Neural progenitor cell (in vitro differentiated cells): ENCODE measurements around the gene PRX. TPM values are rescaled to one million over a fixed set of nuclear protein-coding genes. Genes with fewer than 3 reads are reported as not detected.
A peak's percentile ranks its signal among the peaks of the same experiment; 100 is the strongest.

Experiments
- DNase-seq: peaks from one replicate; pipeline ENCODE4 v3.0.0-alpha.2; 2016; ENCODE audit warnings: low spot score
- H2AFZ ChIP-seq: fragments of 200-600 bp; sonication (generic); replicated peaks from 2 replicates; pipeline ENCODE4 v1.6.1; 2016; ENCODE audit warnings: antibody characterized with exemption
- H3F3A ChIP-seq: fragments of 200-600 bp; sonication (generic); 2 replicates; pipeline ENCODE4 v1.6.1; 2016; ENCODE audit warnings: antibody characterized with exemption, low read depth
- H3K27ac ChIP-seq: fragments of 200-600 bp; sonication (generic); 2 replicates; pipeline ENCODE4 v1.5.1; 2016; ENCODE audit warnings: mild to moderate bottlenecking
- H3K27me3 ChIP-seq: fragments of 200-600 bp; sonication (generic); 2 replicates; pipeline ENCODE4 v1.6.1; 2016; ENCODE audit warnings: mild to moderate bottlenecking, moderate library complexity
- H3K36me3 ChIP-seq: fragments of 200-600 bp; sonication (generic); 2 replicates; pipeline ENCODE4 v1.5.1; 2016
- H3K4me1 ChIP-seq: fragments of 200-600 bp; sonication (generic); 2 replicates; pipeline ENCODE4 v1.6.1; 2016; ENCODE audit warnings: mixed run types
- H3K4me2 ChIP-seq: fragments of 200-600 bp; sonication (generic); 2 replicates; pipeline ENCODE4 v1.6.1; 2016
- H3K4me3 ChIP-seq: fragments of 200-600 bp; sonication (generic); 2 replicates; pipeline ENCODE4 v1.5.1; 2016
- H3K79me2 ChIP-seq: fragments of 200-600 bp; sonication (generic); 2 replicates; pipeline ENCODE4 v1.6.1; 2016; ENCODE audit warnings: low read depth
- H3K9ac ChIP-seq: fragments of 200-600 bp; sonication (generic); 2 replicates; pipeline ENCODE4 v1.6.1; 2016
- H3K9me3 ChIP-seq: fragments of 200-600 bp; sonication (generic); 2 replicates; pipeline ENCODE4 v1.5.1; 2016; ENCODE audit warnings: low read depth
- H4K20me1 ChIP-seq: fragments of 200-600 bp; sonication (generic); 2 replicates; pipeline ENCODE4 v1.6.1; 2016; ENCODE audit warnings: low read depth
- H3K27ac Mint-ChIP-seq: 3 replicates; pipeline ENCODE4 v1.8.0; 2021; ENCODE audit warnings: mixed read lengths
- H3K27me3 Mint-ChIP-seq: 2 replicates; pipeline ENCODE4 v1.8.0; 2022; ENCODE audit warnings: low read depth, mild to moderate bottlenecking, inconsistent platforms, moderate library complexity, mixed read lengths; ENCODE audit not compliant: insufficient read depth
- H3K36me3 Mint-ChIP-seq: 3 replicates; pipeline ENCODE4 v1.8.0; 2021; ENCODE audit warnings: mixed read lengths
- H3K4me1 Mint-ChIP-seq: 3 replicates; pipeline ENCODE4 v1.8.0; 2021; ENCODE audit warnings: mixed read lengths
- H3K4me3 Mint-ChIP-seq: 3 replicates; pipeline ENCODE4 v1.8.0; 2021; ENCODE audit warnings: mild to moderate bottlenecking, moderate library complexity, mixed read lengths
- H3K9me3 Mint-ChIP-seq: 3 replicates; pipeline ENCODE4 v1.8.0; 2020; ENCODE audit warnings: mixed read lengths
- EZH2 ChIP-seq: fragments of 200-600 bp; sonication (generic); IDR thresholded peaks from 2 replicates; pipeline ENCODE4 v1.6.1; 2017; ENCODE audit warnings: antibody characterized with exemption, mild to moderate bottlenecking, moderate library complexity
- EZH2phosphoT487 ChIP-seq: fragments of 200-600 bp; sonication (generic); IDR thresholded peaks from 2 replicates; pipeline ENCODE4 v1.6.1; 2017; ENCODE audit warnings: antibody characterized with exemption
- total RNA-seq: library from RNA; depleted of rRNA; stranded (reverse); fragments of >200 nt; gene quantifications from 2 replicates; pipeline ENCODE4 v1.2.3, GENCODE V29; 2015; ENCODE audit warnings: low replicate concordance
- TF ChIP-seq, protein P1 (sequence below): fragments of 200-600 bp; sonication (generic); IDR thresholded peaks from 2 replicates; pipeline ENCODE4 v1.5.1; 2017; ENCODE audit warnings: antibody characterized with exemption, mild to moderate bottlenecking

The PRX gene
- total RNA-seq, 1 donor from 2014 or later, result 1.4 TPM

DNA sequence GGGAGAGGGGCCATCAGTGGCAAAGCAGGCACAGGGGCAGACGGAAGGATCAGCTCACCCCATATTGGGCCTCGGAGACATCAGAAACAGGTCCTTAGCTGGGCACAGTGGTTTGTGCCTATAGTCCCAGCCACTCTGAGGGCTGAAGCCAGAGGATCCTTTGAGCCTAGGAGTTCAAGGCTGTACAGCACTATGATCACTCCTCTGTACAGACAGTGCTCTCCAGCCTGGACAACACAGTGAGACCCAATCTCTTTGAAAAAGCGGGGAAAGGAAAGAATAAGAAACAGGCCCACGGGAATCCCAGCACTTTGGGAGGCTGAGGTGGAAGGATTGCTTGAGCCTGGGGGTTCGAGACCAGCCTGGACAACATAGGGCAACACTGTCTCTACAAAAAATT, 6.6 kb upstream of the PRX start:
- H3K27ac Mint-ChIP-seq, result peak overlapping the region; percentile 16
- no peaks in the 10 kb centered on the region for H3K36me3 Mint-ChIP-seq
- peaks cover 7% of the 10 kb centered on the region for H3K27me3 Mint-ChIP-seq
- H3K4me1 Mint-ChIP-seq, result peaks cover 34% of the 10 kb centered on the region
- H3K79me2 ChIP-seq, result peaks cover 7% of the 10 kb centered on the region
- H3K36me3 ChIP-seq, result no peaks in the 10 kb centered on the region
- no peak for DNase-seq
- H3K4me3 Mint-ChIP-seq, result peak overlapping the region; percentile 6
- no peaks in the 10 kb centered on the region for H3K9me3 Mint-ChIP-seq
- TF ChIP-seq, protein P1, sequence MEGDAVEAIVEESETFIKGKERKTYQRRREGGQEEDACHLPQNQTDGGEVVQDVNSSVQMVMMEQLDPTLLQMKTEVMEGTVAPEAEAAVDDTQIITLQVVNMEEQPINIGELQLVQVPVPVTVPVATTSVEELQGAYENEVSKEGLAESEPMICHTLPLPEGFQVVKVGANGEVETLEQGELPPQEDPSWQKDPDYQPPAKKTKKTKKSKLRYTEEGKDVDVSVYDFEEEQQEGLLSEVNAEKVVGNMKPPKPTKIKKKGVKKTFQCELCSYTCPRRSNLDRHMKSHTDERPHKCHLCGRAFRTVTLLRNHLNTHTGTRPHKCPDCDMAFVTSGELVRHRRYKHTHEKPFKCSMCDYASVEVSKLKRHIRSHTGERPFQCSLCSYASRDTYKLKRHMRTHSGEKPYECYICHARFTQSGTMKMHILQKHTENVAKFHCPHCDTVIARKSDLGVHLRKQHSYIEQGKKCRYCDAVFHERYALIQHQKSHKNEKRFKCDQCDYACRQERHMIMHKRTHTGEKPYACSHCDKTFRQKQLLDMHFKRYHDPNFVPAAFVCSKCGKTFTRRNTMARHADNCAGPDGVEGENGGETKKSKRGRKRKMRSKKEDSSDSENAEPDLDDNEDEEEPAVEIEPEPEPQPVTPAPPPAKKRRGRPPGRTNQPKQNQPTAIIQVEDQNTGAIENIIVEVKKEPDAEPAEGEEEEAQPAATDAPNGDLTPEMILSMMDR, result no peak
- no peak for TF ChIP-seq EZH2phosphoT487
- H3K4me2 ChIP-seq, result no peak overlapping the region
- no peaks in the 10 kb centered on the region for H4K20me1 ChIP-seq
- H3K4me3 ChIP-seq, result no peak overlapping the region
- H3K27ac ChIP-seq, result no peak overlapping the region
- H3K4me1 ChIP-seq, result peaks cover 20% of the 10 kb centered on the region
- H3K27me3 ChIP-seq, result no peaks in the 10 kb centered on the region
- peaks cover 32% of the 10 kb centered on the region for H3F3A ChIP-seq
- no peak overlapping the region for H2AFZ ChIP-seq
- no peak overlapping the region for H3K9ac ChIP-seq
- H3K9me3 ChIP-seq, result no peaks in the 10 kb centered on the region

GRCh38 chr19:40419066-40419612, 6.0 kb upstream of the PRX start:
- Histone ChIP-seq H4K20me1 (no peaks in the 10 kb centered on the region), H2AFZ (no peak overlapping the region), H3K9me3 (no peaks in the 10 kb centered on the region), H3K27me3 (no peaks in the 10 kb centered on the region), H3K36me3 (no peaks in the 10 kb centered on the region), H3K27ac (no peak overlapping the region), H3K9ac (no peak overlapping the region), H3K4me3 (no peak overlapping the region), H3K4me2 (no peak overlapping the region), H3F3A (peaks cover 26% of the 10 kb centered on the region), H3K79me2 (peaks cover 6% of the 10 kb centered on the region), H3K4me1 (peaks cover 16% of the 10 kb centered on the region)
- Mint-ChIP-seq H3K4me1 (peaks cover 32% of the 10 kb centered on the region), H3K4me3 (peak overlapping the region; percentile 3), H3K27me3 (peaks cover 7% of the 10 kb centered on the region), H3K36me3 (no peaks in the 10 kb centered on the region), H3K27ac (no peak overlapping the region), H3K9me3 (no peaks in the 10 kb centered on the region)
- TF ChIP-seq, protein P1, result no peak
- TF ChIP-seq EZH2phosphoT487 (no peak), EZH2 (no peak)
- no peak for DNase-seq

- peak overlapping the region; percentile 25 for H3K4me3 Mint-ChIP-seq
- H3K4me1 Mint-ChIP-seq, result peaks cover 37% of the 10 kb centered on the region
Observed at GRCh38 chr19:40418040-40418439, 4.9 kb upstream of the PRX start.

More at GRCh38 chr19:40418040-40418439, 4.9 kb upstream of the PRX start:
- H3K27ac ChIP-seq, result no peak overlapping the region
- TF ChIP-seq, protein P1, result no peak
- TF ChIP-seq EZH2phosphoT487 (no peak), EZH2 (no peak)
- no peaks in the 10 kb centered on the region for H3K36me3 ChIP-seq
- no peaks in the 10 kb centered on the region for H3K9me3 ChIP-seq
- no peaks in the 10 kb centered on the region for H3K36me3 Mint-ChIP-seq
- no peaks in the 10 kb centered on the region for H3K79me2 ChIP-seq
- H4K20me1 ChIP-seq, result no peaks in the 10 kb centered on the region
- no peak overlapping the region for H2AFZ ChIP-seq
- peaks cover 7% of the 10 kb centered on the region for H3K27me3 Mint-ChIP-seq
- H3K4me3 ChIP-seq, result no peak overlapping the region
- H3F3A ChIP-seq, result peaks cover 24% of the 10 kb centered on the region
- no peaks in the 10 kb centered on the region for H3K27me3 ChIP-seq
- no peaks in the 10 kb centered on the region for H3K9me3 Mint-ChIP-seq
- H3K4me2 ChIP-seq, result no peak overlapping the region
- H3K9ac ChIP-seq, result no peak overlapping the region
- H3K4me1 ChIP-seq, result peaks cover 23% of the 10 kb centered on the region
- peak overlapping the region; percentile 43 for H3K27ac Mint-ChIP-seq
- DNase-seq, result no peak
